Endodermal cell (in vitro differentiated cells): ENCODE results near the gene SLC13A3. TPM values are rescaled to one million over a fixed set of nuclear protein-coding genes. Genes with fewer than 3 reads are reported as not detected.

Source experiments
- DNase-seq: peaks from one replicate; pipeline ENCODE4 v3.0.0-alpha.2; 2017
- H3K27ac ChIP-seq: 2 replicates; pipeline ENCODE4 v1.5.1; 2013; ENCODE audit warnings: mild to moderate bottlenecking, low read depth, low read length, moderate library complexity
- H3K27me3 ChIP-seq: 2 replicates; pipeline ENCODE4 v1.6.1; 2013; ENCODE audit warnings: mild to moderate bottlenecking, low read length, moderate library complexity; ENCODE audit not compliant: insufficient read depth, control insufficient read depth, poor library complexity, severe bottlenecking
- H3K36me3 ChIP-seq: 2 replicates; pipeline ENCODE4 v1.7.0; 2013; ENCODE audit warnings: mild to moderate bottlenecking, low read length, moderate library complexity; ENCODE audit not compliant: control insufficient read depth, insufficient read depth
- H3K4me1 ChIP-seq: one replicate; pipeline ENCODE4 v1.7.0; 2013; ENCODE audit warnings: low read length; ENCODE audit not compliant: control insufficient read depth, insufficient read depth
- H3K4me3 ChIP-seq: 2 replicates; pipeline ENCODE4 v1.5.1; 2013; ENCODE audit warnings: mild to moderate bottlenecking, low read length, moderate library complexity
- H3K9ac ChIP-seq: 2 replicates; pipeline ENCODE4 v1.6.1; 2013; ENCODE audit warnings: mild to moderate bottlenecking, low read length, moderate library complexity; ENCODE audit not compliant: poor library complexity, severe bottlenecking; ENCODE audit errors: extremely low read depth
- H3K9me3 ChIP-seq: 2 replicates; pipeline ENCODE4 v1.6.1; 2013; ENCODE audit warnings: mild to moderate bottlenecking, low read length, moderate library complexity; ENCODE audit not compliant: control insufficient read depth
- H3K27ac Mint-ChIP-seq: 2 replicates; pipeline ENCODE4 v1.8.0; 2020; ENCODE audit warnings: mixed read lengths
- H3K27me3 Mint-ChIP-seq: 2 replicates; pipeline ENCODE4 v1.8.0; 2021; ENCODE audit warnings: mild to moderate bottlenecking, mixed read lengths; ENCODE audit not compliant: insufficient read depth
- H3K36me3 Mint-ChIP-seq: 2 replicates; pipeline ENCODE4 v1.8.0; 2020; ENCODE audit warnings: low read depth, mixed read lengths
- H3K4me1 Mint-ChIP-seq: 2 replicates; pipeline ENCODE4 v1.8.0; 2020; ENCODE audit warnings: mixed read lengths
- H3K4me3 Mint-ChIP-seq: 2 replicates; pipeline ENCODE4 v1.8.0; 2020; ENCODE audit warnings: mild to moderate bottlenecking, moderate library complexity, mixed read lengths
- H3K9me3 Mint-ChIP-seq: 2 replicates; pipeline ENCODE4 v1.8.0; 2020; ENCODE audit warnings: mild to moderate bottlenecking, mixed read lengths
- CTCF ChIP-seq: fragments of 200-600 bp; sonication (generic); conservative IDR thresholded peaks from 2 replicates; pipeline ENCODE4 v1.5.0; 2021; ENCODE audit warnings: antibody characterized with exemption, mild to moderate bottlenecking
- WGBS, 2 experiments: methylation state at CpG; one replicate each; pipeline versions ENCODE4 v1.1.5 to v1.1.7; 2013; ENCODE audit warnings: missing lambda C conversion rate in 2 of 2, mixed read lengths in 1 of 2; ENCODE audit not compliant: insufficient coverage in 1 of 2, insufficient read length in 1 of 2; 5-methylcytosine and 5-hydroxymethylcytosine counted together
- total RNA-seq, 2 donors: library from RNA; stranded (reverse); fragmentation: NEBNext Ultra II Directional in 1 of 2; extraction: Animal tissue kit (Norgen Biotek cat#: 25700) in 1 of 2; gene quantifications; 2 replicates in 1 of 2; 3 replicates in 1 of 2; pipeline ENCODE4 v1.2.1, GENCODE V29; 2021

SLC13A3 gene
- total RNA-seq, 2 donors from 2014 or later = 7.3 to 9.0 TPM

- no peaks in the 10 kb centered on the region for H3K36me3 Mint-ChIP-seq
- whole genome bisulfite sequencing, 2 experiments = 94 to 95% methylated on average over 4 to 5 of the region's 5 CpGs
- peaks cover 24% of the 10 kb centered on the region for H3K4me1 Mint-ChIP-seq
Observed at GRCh38 chr20:46630306-46630705, 21.0 kb downstream of the SLC13A3 start.

DNA sequence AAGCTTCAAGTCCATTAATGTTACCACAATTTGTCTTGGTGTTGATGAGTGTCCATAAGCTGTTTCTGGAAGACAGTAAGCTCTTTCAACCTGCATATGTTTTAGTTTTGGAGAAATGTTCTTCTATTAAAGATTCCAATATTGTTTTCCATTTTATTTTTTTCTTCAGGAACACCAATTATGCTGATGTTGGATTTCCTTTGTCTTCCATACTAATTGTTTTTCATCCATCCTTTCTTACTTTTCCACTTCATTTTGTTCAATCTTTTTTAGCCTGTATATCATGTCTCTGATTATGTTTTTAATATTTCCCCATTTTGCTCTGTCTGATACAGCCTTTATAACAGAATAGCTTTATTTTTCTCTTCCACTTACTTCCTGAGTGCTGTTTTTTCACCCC, 21.9 kb downstream of the SLC13A3 start:
- H3K4me1 ChIP-seq = peaks cover 22% of the 10 kb centered on the region
- H3K9ac ChIP-seq = no peak overlapping the region
- H3K27ac ChIP-seq = no peak overlapping the region
- no peaks in the 10 kb centered on the region for H3K36me3 Mint-ChIP-seq
- TF ChIP-seq CTCF = no peak
- peaks cover 24% of the 10 kb centered on the region for H3K4me1 Mint-ChIP-seq
- no peaks in the 10 kb centered on the region for H3K36me3 ChIP-seq
- H3K27ac Mint-ChIP-seq = no peak overlapping the region
- peak overlapping the region; percentile 27 for H3K4me3 ChIP-seq
- peaks cover 21% of the 10 kb centered on the region for H3K9me3 Mint-ChIP-seq
- DNase-seq = no peak
- no peaks in the 10 kb centered on the region for H3K27me3 ChIP-seq
- H3K4me3 Mint-ChIP-seq = no peak overlapping the region
- H3K9me3 ChIP-seq = peaks cover 41% of the 10 kb centered on the region
- peaks cover 8% of the 10 kb centered on the region for H3K27me3 Mint-ChIP-seq

More at GRCh38 chr20:46630306-46630705, 21.0 kb downstream of the SLC13A3 start:
- Mint-ChIP-seq H3K27me3 (peaks cover 12% of the 10 kb centered on the region), H3K27ac (no peak overlapping the region), H3K9me3 (peaks cover 21% of the 10 kb centered on the region), H3K4me3 (no peak overlapping the region)
- no peak for TF ChIP-seq CTCF
- Histone ChIP-seq H3K27ac (no peak overlapping the region), H3K36me3 (no peaks in the 10 kb centered on the region), H3K9ac (no peak overlapping the region), H3K9me3 (peaks cover 31% of the 10 kb centered on the region), H3K4me3 (no peak overlapping the region), H3K4me1 (peaks cover 22% of the 10 kb centered on the region), H3K27me3 (no peaks in the 10 kb centered on the region)
- no peak for DNase-seq

DNA sequence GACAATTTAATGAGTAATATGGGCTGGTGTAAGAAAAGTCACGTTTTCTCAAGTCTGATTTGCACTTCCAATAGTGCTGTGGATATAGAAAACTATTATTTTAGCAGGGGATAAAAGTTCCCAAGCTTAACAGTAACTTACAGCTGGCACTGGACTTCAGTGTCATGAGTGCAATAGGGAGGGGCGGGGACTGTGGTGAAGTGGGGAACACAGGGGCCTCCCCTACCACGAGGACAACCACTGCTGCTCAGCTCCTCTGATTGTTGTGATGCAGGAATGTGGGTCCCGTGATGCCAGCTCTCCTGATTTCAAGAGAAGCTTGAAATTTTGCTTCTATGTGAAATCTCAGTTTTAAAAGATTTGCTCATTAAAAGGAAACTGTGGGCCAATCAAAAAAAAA, 24.0 kb downstream of the SLC13A3 start:
- Histone ChIP-seq H3K4me1 (peaks cover 22% of the 10 kb centered on the region), H3K9ac (no peak overlapping the region), H3K27ac (no peak overlapping the region), H3K27me3 (no peaks in the 10 kb centered on the region), H3K9me3 (peaks cover 52% of the 10 kb centered on the region), H3K4me3 (peak overlapping the region; percentile 27), H3K36me3 (no peaks in the 10 kb centered on the region)
- peaks cover 10% of the 10 kb centered on the region for H3K27me3 Mint-ChIP-seq
- H3K9me3 Mint-ChIP-seq = peaks cover 29% of the 10 kb centered on the region
- H3K27ac Mint-ChIP-seq = no peak overlapping the region
- TF ChIP-seq CTCF = no peak
- peaks cover 30% of the 10 kb centered on the region for H3K4me1 Mint-ChIP-seq
- no peak overlapping the region for H3K4me3 Mint-ChIP-seq
- no peak for DNase-seq
- WGBS, 2 experiments = 82 to 89% methylated on average over 3 to 4 of the region's 4 CpGs
- H3K36me3 Mint-ChIP-seq = no peaks in the 10 kb centered on the region
